Neural cell (in vitro differentiated cells): ENCODE measurements around the gene F2R. TPM values are rescaled to one million over a fixed set of nuclear protein-coding genes. Genes with fewer than 3 reads are reported as not detected.
A peak's percentile ranks its signal among the peaks of the same experiment; 100 is the strongest.

Experiments used
- H2AFZ ChIP-seq: fragments of 200-600, 300-800 bp; sonication (generic), shearing (Covaris generic); 2 replicates; pipeline ENCODE4 v1.6.0; 2014; ENCODE audit warnings: low read depth, mild to moderate bottlenecking, antibody characterized with exemption, low read length, moderate library complexity
- H3F3A ChIP-seq: fragments of 200-600 bp; shearing (Covaris generic); 2 replicates; pipeline ENCODE4 v1.6.1; 2016; ENCODE audit warnings: mild to moderate bottlenecking, moderate library complexity, mixed read lengths, antibody characterized with exemption, low read length; ENCODE audit not compliant: insufficient read depth, poor library complexity, severe bottlenecking
- H3K27ac ChIP-seq: fragments of 200-600, 300-800 bp; sonication (generic), shearing (Covaris generic); 2 replicates; pipeline ENCODE4 v1.5.1; 2014; ENCODE audit warnings: mild to moderate bottlenecking, low read length, moderate library complexity
- H3K27me3 ChIP-seq: fragments of 300-800, 200-600 bp; sonication (generic), shearing (Covaris generic); 2 replicates; pipeline ENCODE4 v1.6.0; 2014; ENCODE audit warnings: mild to moderate bottlenecking, low read depth, low read length, moderate library complexity; ENCODE audit not compliant: insufficient read depth
- H3K36me3 ChIP-seq: fragments of 300-800, 200-600 bp; sonication (generic), shearing (Covaris generic); 2 replicates; pipeline ENCODE4 v1.5.1; 2014; ENCODE audit warnings: mild to moderate bottlenecking, antibody characterized with exemption, low read length, moderate library complexity; ENCODE audit not compliant: insufficient read depth
- H3K4me2 ChIP-seq: fragments of 300-800, 200-600 bp; sonication (generic), shearing (Covaris generic); 2 replicates; pipeline ENCODE4 v1.6.0; 2014; ENCODE audit warnings: mild to moderate bottlenecking, low read length
- H3K4me3 ChIP-seq: fragments of 300-800, 200-600 bp; sonication (generic), shearing (Covaris generic); 2 replicates; pipeline ENCODE4 v1.5.1; 2014; ENCODE audit warnings: mild to moderate bottlenecking, low read length, moderate library complexity
- H3K79me2 ChIP-seq: fragments of 200-600 bp; shearing (Covaris generic); replicated peaks from 2 replicates; pipeline ENCODE4 v1.6.0; 2014; ENCODE audit warnings: mild to moderate bottlenecking, low read length, moderate library complexity; ENCODE audit not compliant: insufficient read depth
- H3K9ac ChIP-seq: fragments of 300-800, 200-600 bp; sonication (generic), shearing (Covaris generic); 2 replicates; pipeline ENCODE4 v1.6.1; 2016; ENCODE audit warnings: mild to moderate bottlenecking, low read length, mixed read lengths
- H3K9me2 ChIP-seq: fragments of 200-600 bp; shearing (Covaris generic); 2 replicates; pipeline ENCODE4 v1.6.1; 2016; ENCODE audit warnings: mild to moderate bottlenecking, low read length, mixed read lengths; ENCODE audit not compliant: insufficient read depth
- H3K9me3 ChIP-seq: fragments of 200-600, 300-800 bp; sonication (generic), shearing (Covaris generic); 2 replicates; pipeline ENCODE4 v1.6.1; 2016; ENCODE audit warnings: mild to moderate bottlenecking, mixed run types, low read length, moderate library complexity, mixed read lengths
- H4K20me1 ChIP-seq: fragments of 200-600 bp; shearing (Covaris generic); 2 replicates; pipeline ENCODE4 v1.6.1; 2016; ENCODE audit warnings: mild to moderate bottlenecking, mixed run types; ENCODE audit not compliant: insufficient read depth
- EP300 ChIP-seq: fragments of 450-650 bp; conservative IDR thresholded peaks from 2 replicates; pipeline ENCODE4 v1.6.1; 2014; ENCODE audit warnings: antibody characterized with exemption, mild to moderate bottlenecking, moderate library complexity; ENCODE audit not compliant: poor library complexity, severe bottlenecking
- EZH2 ChIP-seq: fragments of 200-600, 300-800 bp; shearing (Covaris generic), sonication (generic); IDR thresholded peaks from 2 replicates; pipeline ENCODE4 v1.6.1; 2014; ENCODE audit warnings: antibody characterized with exemption, low read length, borderline replicate concordance, mild to moderate bottlenecking; ENCODE audit not compliant: insufficient read depth, poor library complexity, severe bottlenecking
- MXI1 ChIP-seq: fragments of 450-650 bp; conservative IDR thresholded peaks from 2 replicates; pipeline ENCODE4 v1.6.1; 2014; ENCODE audit warnings: antibody characterized with exemption, mild to moderate bottlenecking; ENCODE audit not compliant: poor library complexity, severe bottlenecking
- POLR2AphosphoS5 ChIP-seq: IDR thresholded peaks from 2 replicates; pipeline ENCODE4 v1.6.1; 2012
- RAD21 ChIP-seq: fragments of 450-650 bp; conservative IDR thresholded peaks from 2 replicates; pipeline ENCODE4 v1.6.1; 2014; ENCODE audit warnings: antibody characterized with exemption, mild to moderate bottlenecking, moderate library complexity
- SMC3 ChIP-seq: fragments of 450-650 bp; conservative IDR thresholded peaks from 2 replicates; pipeline ENCODE4 v1.6.1; 2014; ENCODE audit warnings: antibody characterized with exemption, mild to moderate bottlenecking, moderate library complexity; ENCODE audit not compliant: poor library complexity
- TAF1 ChIP-seq: IDR thresholded peaks from 2 replicates; pipeline ENCODE4 v1.6.1; 2012; ENCODE audit warnings: low read depth
- polyA minus RNA-seq: library from RNA; depleted of rRNA, polyadenylated mRNA; stranded (reverse); fragments of >200 nt; gene quantifications from 2 replicates; pipeline ENCODE4 v1.2.3, GENCODE V29; 2014
- polyA plus RNA-seq: library from polyadenylated mRNA; depleted of rRNA; stranded (reverse); fragments of >200 nt; gene quantifications from 2 replicates; pipeline ENCODE4 v1.2.3, GENCODE V29; 2014
- TF ChIP-seq, protein P1 (sequence below): IDR thresholded peaks from 2 replicates; pipeline ENCODE4 v1.6.1; 2012; ENCODE audit warnings: borderline replicate concordance
- TF ChIP-seq, protein P2 (sequence below): fragments of 450-650 bp; IDR thresholded peaks from 2 replicates; pipeline ENCODE4 v1.5.1; 2014; ENCODE audit warnings: antibody characterized with exemption, mild to moderate bottlenecking, moderate library complexity; ENCODE audit not compliant: poor library complexity, severe bottlenecking

The F2R gene
- polyA plus RNA-seq = 35.5 and 35.9 TPM in 2 replicates
- polyA minus RNA-seq = 55.8 and 62.9 TPM in 2 replicates

DNA sequence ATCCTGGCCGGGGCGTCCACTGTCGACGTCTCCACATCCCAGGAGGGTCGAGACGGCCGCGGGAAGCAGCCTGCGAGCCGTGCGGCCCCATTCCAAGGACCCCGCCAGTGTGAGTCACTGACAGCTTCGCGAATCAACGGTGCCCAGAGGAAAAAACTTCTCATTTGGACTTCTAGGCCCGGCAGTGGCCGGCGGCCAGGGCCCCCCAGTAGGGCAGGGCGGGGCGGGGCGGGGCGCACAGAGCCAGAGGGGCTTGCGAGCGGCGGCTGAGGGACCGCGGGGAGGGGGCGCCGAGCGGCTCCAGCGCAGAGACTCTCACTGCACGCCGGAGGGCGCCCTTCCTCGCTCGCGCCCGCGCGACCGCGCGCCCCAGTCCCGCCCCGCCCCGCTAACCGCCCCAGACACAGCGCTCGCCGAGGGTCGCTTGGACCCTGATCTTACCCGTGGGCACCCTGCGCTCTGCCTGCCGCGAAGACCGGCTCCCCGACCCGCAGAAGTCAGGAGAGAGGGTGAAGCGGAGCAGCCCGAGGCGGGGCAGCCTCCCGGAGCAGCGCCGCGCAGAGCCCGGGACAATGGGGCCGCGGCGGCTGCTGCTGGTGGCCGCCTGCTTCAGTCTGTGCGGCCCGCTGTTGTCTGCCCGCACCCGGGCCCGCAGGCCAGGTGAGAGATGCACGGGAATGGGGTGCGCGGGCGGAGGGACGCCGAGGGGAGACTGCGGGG is at the start of gene F2R:
TSS of gene F2R (plus strand) at position 391 of the 720 bp plus-strand sequence. CDS start at position 573, 182 bp downstream.
- H4K20me1 ChIP-seq = no peaks in the 10 kb centered on the region
- H3K79me2 ChIP-seq = peaks cover 35% of the 10 kb centered on the region
- H3K9me2 ChIP-seq = no peaks in the 10 kb centered on the region
- peaks cover 18% of the 10 kb centered on the region for H3K27me3 ChIP-seq
- peak within 1 kb of the TSS; percentile 87 for H3K9ac ChIP-seq
- H3K4me2 ChIP-seq = peak within 1 kb of the TSS; percentile 81
- no peak for TF ChIP-seq EP300
- peak; percentile 38 for TF ChIP-seq MXI1
- TF ChIP-seq RAD21 = peak; percentile 54
- TF ChIP-seq, protein P1, sequence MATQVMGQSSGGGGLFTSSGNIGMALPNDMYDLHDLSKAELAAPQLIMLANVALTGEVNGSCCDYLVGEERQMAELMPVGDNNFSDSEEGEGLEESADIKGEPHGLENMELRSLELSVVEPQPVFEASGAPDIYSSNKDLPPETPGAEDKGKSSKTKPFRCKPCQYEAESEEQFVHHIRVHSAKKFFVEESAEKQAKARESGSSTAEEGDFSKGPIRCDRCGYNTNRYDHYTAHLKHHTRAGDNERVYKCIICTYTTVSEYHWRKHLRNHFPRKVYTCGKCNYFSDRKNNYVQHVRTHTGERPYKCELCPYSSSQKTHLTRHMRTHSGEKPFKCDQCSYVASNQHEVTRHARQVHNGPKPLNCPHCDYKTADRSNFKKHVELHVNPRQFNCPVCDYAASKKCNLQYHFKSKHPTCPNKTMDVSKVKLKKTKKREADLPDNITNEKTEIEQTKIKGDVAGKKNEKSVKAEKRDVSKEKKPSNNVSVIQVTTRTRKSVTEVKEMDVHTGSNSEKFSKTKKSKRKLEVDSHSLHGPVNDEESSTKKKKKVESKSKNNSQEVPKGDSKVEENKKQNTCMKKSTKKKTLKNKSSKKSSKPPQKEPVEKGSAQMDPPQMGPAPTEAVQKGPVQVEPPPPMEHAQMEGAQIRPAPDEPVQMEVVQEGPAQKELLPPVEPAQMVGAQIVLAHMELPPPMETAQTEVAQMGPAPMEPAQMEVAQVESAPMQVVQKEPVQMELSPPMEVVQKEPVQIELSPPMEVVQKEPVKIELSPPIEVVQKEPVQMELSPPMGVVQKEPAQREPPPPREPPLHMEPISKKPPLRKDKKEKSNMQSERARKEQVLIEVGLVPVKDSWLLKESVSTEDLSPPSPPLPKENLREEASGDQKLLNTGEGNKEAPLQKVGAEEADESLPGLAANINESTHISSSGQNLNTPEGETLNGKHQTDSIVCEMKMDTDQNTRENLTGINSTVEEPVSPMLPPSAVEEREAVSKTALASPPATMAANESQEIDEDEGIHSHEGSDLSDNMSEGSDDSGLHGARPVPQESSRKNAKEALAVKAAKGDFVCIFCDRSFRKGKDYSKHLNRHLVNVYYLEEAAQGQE = peak; percentile 76
- no peak for TF ChIP-seq TAF1
- TF ChIP-seq, protein P2, sequence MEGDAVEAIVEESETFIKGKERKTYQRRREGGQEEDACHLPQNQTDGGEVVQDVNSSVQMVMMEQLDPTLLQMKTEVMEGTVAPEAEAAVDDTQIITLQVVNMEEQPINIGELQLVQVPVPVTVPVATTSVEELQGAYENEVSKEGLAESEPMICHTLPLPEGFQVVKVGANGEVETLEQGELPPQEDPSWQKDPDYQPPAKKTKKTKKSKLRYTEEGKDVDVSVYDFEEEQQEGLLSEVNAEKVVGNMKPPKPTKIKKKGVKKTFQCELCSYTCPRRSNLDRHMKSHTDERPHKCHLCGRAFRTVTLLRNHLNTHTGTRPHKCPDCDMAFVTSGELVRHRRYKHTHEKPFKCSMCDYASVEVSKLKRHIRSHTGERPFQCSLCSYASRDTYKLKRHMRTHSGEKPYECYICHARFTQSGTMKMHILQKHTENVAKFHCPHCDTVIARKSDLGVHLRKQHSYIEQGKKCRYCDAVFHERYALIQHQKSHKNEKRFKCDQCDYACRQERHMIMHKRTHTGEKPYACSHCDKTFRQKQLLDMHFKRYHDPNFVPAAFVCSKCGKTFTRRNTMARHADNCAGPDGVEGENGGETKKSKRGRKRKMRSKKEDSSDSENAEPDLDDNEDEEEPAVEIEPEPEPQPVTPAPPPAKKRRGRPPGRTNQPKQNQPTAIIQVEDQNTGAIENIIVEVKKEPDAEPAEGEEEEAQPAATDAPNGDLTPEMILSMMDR = peak; percentile 74
- TF ChIP-seq SMC3 = peak; percentile 66
- no peak for TF ChIP-seq EZH2
- TF ChIP-seq POLR2AphosphoS5 = peak; percentile 89
- H2AFZ ChIP-seq = peak within 1 kb of the TSS; percentile 88
- peak within 1 kb of the TSS; percentile 99 for H3K4me3 ChIP-seq
- no peaks in the 10 kb centered on the region for H3F3A ChIP-seq
- H3K9me3 ChIP-seq = no peaks in the 10 kb centered on the region
- no peaks in the 10 kb centered on the region for H3K36me3 ChIP-seq
- H3K27ac ChIP-seq = peak within 1 kb of the TSS; percentile 47

DNA sequence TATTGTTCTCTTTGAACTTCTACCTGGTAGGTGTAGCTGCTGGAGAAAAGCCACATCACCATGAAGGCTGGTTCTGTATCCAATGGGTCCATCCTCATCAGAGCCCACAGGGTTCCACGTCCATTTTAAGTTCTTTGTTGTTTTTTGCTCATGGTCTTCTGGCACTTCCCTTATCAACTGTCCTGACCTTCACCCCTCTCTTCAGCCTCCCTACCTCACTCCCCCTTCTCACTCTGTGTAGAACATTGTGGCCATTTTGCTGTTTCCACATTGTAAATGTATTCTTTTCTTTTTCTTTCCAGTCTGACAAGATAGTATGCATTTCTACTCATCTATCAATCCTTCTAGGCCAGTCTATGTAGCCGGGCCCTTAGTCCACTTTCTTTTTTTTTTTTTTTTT is 48.4 kb upstream of the F2R start:
- H3K9ac ChIP-seq = no peak overlapping the region
- no peaks in the 10 kb centered on the region for H3K9me3 ChIP-seq
- no peaks in the 10 kb centered on the region for H3K27me3 ChIP-seq
- no peaks in the 10 kb centered on the region for H3K36me3 ChIP-seq
- TF ChIP-seq TAF1 (no peak), EP300 (no peak), MXI1 (no peak), POLR2AphosphoS5 (no peak), EZH2 (no peak), RAD21 (no peak), SMC3 (no peak)
- TF ChIP-seq, protein P1 = no peak
- TF ChIP-seq, protein P2 = no peak
- no peak overlapping the region for H3K4me3 ChIP-seq
- H3K79me2 ChIP-seq = no peaks in the 10 kb centered on the region
- H4K20me1 ChIP-seq = no peaks in the 10 kb centered on the region
- no peaks in the 10 kb centered on the region for H3K9me2 ChIP-seq
- no peak overlapping the region for H3K27ac ChIP-seq
- no peak overlapping the region for H2AFZ ChIP-seq
- no peak overlapping the region for H3K4me2 ChIP-seq
- H3F3A ChIP-seq = no peaks in the 10 kb centered on the region
